K562 (cell line): ENCODE measurements around the gene RUNX1. TPM values are rescaled to one million over a fixed set of nuclear protein-coding genes. Genes with fewer than 3 reads are reported as not detected.

Source experiments
- ATAC-seq: fragments of 200-7000 bp; cut with Tn5 transposase; 3 replicates; pipeline ENCODE4 v1.9.1; 2020; ENCODE audit warnings: moderate library complexity
- BruUV-seq: library from RNA; stranded (reverse); fragments of 400-500 nt; replicated peaks from 2 replicates; lab custom pipeline; 2021; lab: Mats Ljungman, UMichigan
- CTCF ChIA-PET: fragments of 300-600 bp; formaldehyde crosslinking; extraction: SDS; loops from one replicate; lab custom pipeline; 2021; ENCODE audit warnings: low intra/inter-chr PET ratio; lab: Yijun Ruan, JAX
- POLR2A ChIA-PET: fragments of 300-600, 350-650 bp; sonication (Branson Sonifier 250); formaldehyde crosslinking; extraction: SDS; loops from one replicate; lab custom pipeline; 2021; ENCODE audit warnings: antibody characterized with exemption, inconsistent platforms; lab: Yijun Ruan, JAX
- DNase-seq, 4 experiments: peaks; one replicate each; pipeline versions ENCODE4 v3.0.0 to v3.0.0-alpha.2; 2011 to 2018; ENCODE audit warnings: low spot score in 3 of 4, mixed read lengths in 3 of 4; ENCODE audit errors: extremely low read depth in 1 of 4
- FAIRE-seq: peaks from 2 replicates; lab custom pipeline; 2011; peaks lifted over from hg19 to GRCh38; lab: Jason Lieb, UNC
- H2AFZ ChIP-seq: 2 replicates; pipeline ENCODE4 v1.6.0; 2011; ENCODE audit warnings: low read depth, low read length, control low read depth, inconsistent platforms
- H3K27ac ChIP-seq: fragments of 200-600 bp; 3 replicates; pipeline ENCODE4 v1.8.0; 2011; ENCODE audit warnings: low read depth, mild to moderate bottlenecking, control low read depth, inconsistent platforms, low read length, moderate library complexity, mixed read lengths; ENCODE audit errors: extremely low read depth
- H3K27me3 ChIP-seq, 2 experiments: fragments of 300-600 bp in 1 of 2; 2 replicates in 1 of 2; 3 replicates in 1 of 2; pipeline versions ENCODE4 v1.6.0 to v1.8.0; 2011; ENCODE audit warnings: inconsistent platforms in 2 of 2, low read length in 2 of 2, mild to moderate bottlenecking in 1 of 2, mixed read lengths in 1 of 2, moderate library complexity in 1 of 2; ENCODE audit not compliant: control insufficient read depth in 2 of 2, insufficient read depth in 2 of 2
- H3K36me3 ChIP-seq: fragments of 300-600 bp; 3 replicates; pipeline ENCODE4 v1.8.0; 2011; ENCODE audit warnings: mild to moderate bottlenecking, low read length, inconsistent platforms; ENCODE audit not compliant: control insufficient read depth, insufficient read depth
- H3K4me1 ChIP-seq, 2 experiments: fragments of 200-600 bp in 1 of 2; replicated peaks in 1 of 2; 2 replicates in 1 of 2; 3 replicates in 1 of 2; pipeline versions ENCODE4 v1.5.1 to v1.8.0; 2011; ENCODE audit warnings: inconsistent platforms in 2 of 2, low read length in 2 of 2, mild to moderate bottlenecking in 1 of 2, mixed read lengths in 1 of 2, moderate library complexity in 1 of 2; ENCODE audit not compliant: control insufficient read depth in 2 of 2, insufficient read depth in 2 of 2
- H3K4me2 ChIP-seq: 2 replicates; pipeline ENCODE4 v1.6.1; 2011; ENCODE audit warnings: low read length, control low read depth, inconsistent platforms, mixed read lengths; ENCODE audit not compliant: insufficient read depth
- H3K4me3 ChIP-seq: fragments of 200-600 bp; sonication (generic), shearing (Covaris generic); 2 replicates; pipeline ENCODE4 v1.5.1; 2016; ENCODE audit warnings: control low read depth, inconsistent platforms
- H3K79me2 ChIP-seq: fragments of 200-600 bp; 3 replicates; pipeline ENCODE4 v1.8.0; 2011; ENCODE audit warnings: low read length, inconsistent platforms; ENCODE audit not compliant: control insufficient read depth, insufficient read depth
- H3K9ac ChIP-seq, 2 experiments: 2 replicates each; pipeline versions ENCODE4 v1.6.0 to v1.6.1; 2011; ENCODE audit warnings: low read depth in 2 of 2, low read length in 2 of 2, control low read depth in 1 of 2, inconsistent platforms in 1 of 2, mild to moderate bottlenecking in 1 of 2, mixed read lengths in 1 of 2; ENCODE audit not compliant: insufficient read depth in 1 of 2
- H3K9me1 ChIP-seq: one replicate; pipeline ENCODE4 v1.6.0; 2011; ENCODE audit warnings: inconsistent platforms, mild to moderate bottlenecking, low read length, moderate library complexity; ENCODE audit not compliant: control insufficient read depth, insufficient read depth
- H3K9me3 ChIP-seq: replicated peaks from 2 replicates; pipeline ENCODE4 v1.5.1; 2011; ENCODE audit warnings: low read depth, low read length, inconsistent platforms; ENCODE audit not compliant: control insufficient read depth, insufficient read depth
- H4K20me1 ChIP-seq: replicated peaks from 2 replicates; pipeline ENCODE4 v1.6.1; 2011; ENCODE audit warnings: low read length, inconsistent platforms, mixed read lengths; ENCODE audit not compliant: control insufficient read depth, insufficient read depth
- ATF3 ChIP-seq, 2 experiments: fragments of 450-650 bp in 1 of 2; sonication (generic) in 1 of 2; formaldehyde crosslinking in 1 of 2; IDR thresholded peaks in 1 of 2; conservative IDR thresholded peaks in 1 of 2; 2 replicates each; pipeline versions ENCODE4 v1.6.1 to v1.8.1; 2016 to 2023; ENCODE audit warnings: mild to moderate bottlenecking in 2 of 2, moderate library complexity in 2 of 2, inconsistent platforms in 1 of 2, missing genetic modification reagents in 1 of 2
- CAMTA2 ChIP-seq: fragments of 250-450 bp; sonication (Bioruptor Pico); conservative IDR thresholded peaks from 2 replicates; pipeline ENCODE4 v1.5.1; 2022
- EP400 ChIP-seq: fragments of 450-650 bp; IDR thresholded peaks from 2 replicates; pipeline ENCODE4 v1.6.1; 2017; ENCODE audit warnings: antibody characterized with exemption, mild to moderate bottlenecking, moderate library complexity
- HDAC1 ChIP-seq, 2 experiments: fragments of 450-650 bp; IDR thresholded peaks; 2 replicates each; pipeline ENCODE4 v1.6.1; 2016 to 2017; ENCODE audit warnings: inconsistent platforms in 1 of 2, mild to moderate bottlenecking in 1 of 2, moderate library complexity in 1 of 2
- KAT7 ChIP-seq: sonication (generic); formaldehyde crosslinking; IDR thresholded peaks from 2 replicates; pipeline ENCODE4 v1.8.0; 2022; ENCODE audit warnings: missing genetic modification reagents, mild to moderate bottlenecking, borderline replicate concordance
- L3MBTL2 ChIP-seq: fragments of 450-650 bp; IDR thresholded peaks from 2 replicates; pipeline ENCODE4 v1.6.1; 2016; ENCODE audit warnings: mild to moderate bottlenecking, moderate library complexity
- MYBL2 ChIP-seq, 2 experiments: fragments of 450-650 bp in 1 of 2; sonication (generic) in 1 of 2; formaldehyde crosslinking in 1 of 2; IDR thresholded peaks; 2 replicates each; pipeline versions ENCODE4 v1.6.1 to v1.8.1; 2017 to 2022; ENCODE audit warnings: borderline replicate concordance in 1 of 2, inconsistent platforms in 1 of 2, low read depth in 1 of 2, mild to moderate bottlenecking in 1 of 2, missing genetic modification reagents in 1 of 2, moderate library complexity in 1 of 2
- MYNN ChIP-seq, 2 experiments: sonication (generic); formaldehyde crosslinking in 1 of 2; IDR thresholded peaks; 2 replicates each; pipeline versions ENCODE4 v1.5.0 to v1.6.1; 2016 to 2020; ENCODE audit warnings: antibody characterized with exemption in 1 of 2, missing genetic modification reagents in 1 of 2
- NCOA6 ChIP-seq: fragments of 450-650 bp; IDR thresholded peaks from 2 replicates; pipeline ENCODE4 v1.6.1; 2017; ENCODE audit warnings: mild to moderate bottlenecking
- POLR2AphosphoS5 ChIP-seq: IDR thresholded peaks from 2 replicates; pipeline ENCODE4 v1.6.1; 2011; ENCODE audit warnings: mild to moderate bottlenecking, low read depth, low read length, moderate library complexity; ENCODE audit not compliant: control insufficient read depth, insufficient read depth
- RBFOX2 ChIP-seq: fragments of 200-400 bp; formaldehyde crosslinking; IDR thresholded peaks from 2 replicates; pipeline ENCODE4 v1.6.1; 2017; ENCODE audit warnings: low read depth, mild to moderate bottlenecking, low read length, moderate library complexity
- RBM25 ChIP-seq: fragments of 200-400 bp; formaldehyde crosslinking; IDR thresholded peaks from 2 replicates; pipeline ENCODE4 v1.6.1; 2018; ENCODE audit warnings: low read length, low read depth, moderate library complexity; ENCODE audit not compliant: severe bottlenecking
- SREBF1 ChIP-seq: fragments of 150-350 bp; IDR thresholded peaks from 2 replicates; pipeline ENCODE4 v1.6.1; 2014; ENCODE audit warnings: antibody characterized with exemption, low read depth, low read length, borderline replicate concordance
- THRB ChIP-seq: fragments of 450-650 bp; formaldehyde crosslinking; conservative IDR thresholded peaks from 2 replicates; pipeline ENCODE4 v1.4.0; 2022; ENCODE audit warnings: mild to moderate bottlenecking, missing genetic modification characterization
- USF2 ChIP-seq: sonication (generic); formaldehyde crosslinking; IDR thresholded peaks from 2 replicates; pipeline ENCODE4 v1.5.0; 2020; ENCODE audit warnings: missing genetic modification reagents
- ZBTB12 ChIP-seq: fragments of 250-450 bp; sonication (Bioruptor Pico); IDR thresholded peaks from 2 replicates; pipeline ENCODE4 v1.4.0; 2020
- ZNF561 ChIP-seq: fragments of 450-650 bp; formaldehyde crosslinking; conservative IDR thresholded peaks from 2 replicates; pipeline ENCODE4 v1.4.0; 2020; ENCODE audit warnings: mild to moderate bottlenecking, moderate library complexity
- ZNF57 ChIP-seq: fragments of 450-650 bp; formaldehyde crosslinking; IDR thresholded peaks from 2 replicates; pipeline ENCODE4 v1.4.0; 2020; ENCODE audit warnings: mild to moderate bottlenecking, moderate library complexity
- WGBS: fragments of 100-300 bp; shearing (Covaris generic); methylation state at CpG from one replicate; pipeline ENCODE4 v1.1.6; 2016; ENCODE audit warnings: low coverage, mixed read lengths; ENCODE audit not compliant: insufficient coverage; ENCODE audit errors: missing lambda C conversion rate; 5-methylcytosine and 5-hydroxymethylcytosine counted together
- in situ Hi-C: fragments of 300-500 bp; cut with MboI; formaldehyde crosslinking; loops from 4 replicates; pipeline ENCODE4 v1.15.0; 2018; ENCODE audit warnings: inconsistent platforms, mixed read lengths
- intact Hi-C: fragments of 100-400 bp; cut with micrococcal nuclease; formaldehyde crosslinking; loops from 2 replicates; pipeline ENCODE4 v1.14.2; 2022
- polyA plus RNA-seq, 8 experiments: library from polyadenylated mRNA; depleted of rRNA in 4 of 8; stranded (reverse) in 5 of 8; unstranded in 3 of 8; fragments of >200 nt; fragmentation: Nextera tagmentation in 2 of 8; fragmentation: Illumina TruSeq in 1 of 8; extraction: Ambion mirVana in 2 of 8; extraction: Trizol in 1 of 8; gene quantifications; 2 replicates each; pipeline versions ENCODE4 v1.2.1 to v1.2.3, GENCODE V29; 2011 to 2014; ENCODE audit warnings: inconsistent platforms in 1 of 8, missing spikeins in 1 of 8
- total RNA-seq, 7 experiments: library from RNA; depleted of rRNA in 6 of 7; stranded (reverse); fragments of >200 nt in 6 of 7; fragmentation: Illumina TruSeq in 2 of 7; extraction: Trizol in 2 of 7; gene quantifications; 2 replicates each; pipeline versions ENCODE4 v1.2.1 to v1.2.3, GENCODE V29; 2011 to 2021; ENCODE audit warnings: low replicate concordance in 1 of 7

Gene RUNX1
- total and polyA plus RNA-seq, 9 of the 15 experiments (the other 6 are each of a cell fraction or from before 2014, with no cell fraction given), result 2.2 to 68.6 (median 17.8) TPM

- no peaks in the 10 kb centered on the region for H3K36me3 ChIP-seq
- no peaks in the 10 kb centered on the region for H3K9me3 ChIP-seq
- H3K4me3 ChIP-seq, result no peak overlapping the region
- DNase-seq, result no peak
- 88% methylated on average over 2 of the region's 2 CpGs for WGBS
- no peaks in the 10 kb centered on the region for H3K27me3 ChIP-seq
- no TSS peak for BruUV-seq
- CTCF ChIA-PET, result no interaction called here
- FAIRE-seq, result no peak
- POLR2A ChIA-PET, result interaction anchor here (0.6 to 7.0 kb wide), 4 partner anchors 12 to 493 kb away, joined by 3 to 54 read pairs (median 4); no protein-coding TSS in a partner anchor
- no peaks in the 10 kb centered on the region for H3K79me2 ChIP-seq
- no peak for ATAC-seq
- no peak overlapping the region for H2AFZ ChIP-seq
- no peak for TF ChIP-seq ATF3 (IDR thresholded peaks at IDR 0.05)
- no peak for TF ChIP-seq ATF3 (CRISPR knock-in tag; conservative IDR thresholded peaks at IDR 0.05)
- TF ChIP-seq CAMTA2 (CRISPR knock-in tag), result no peak
- TF ChIP-seq THRB (CRISPR knock-in tag), result no peak
- no peak for TF ChIP-seq RBM25
- TF ChIP-seq HDAC1 (IDR thresholded peaks at IDR 0.05), result no peak
- no peak for TF ChIP-seq MYBL2 (IDR thresholded peaks at IDR 0.05; ENCODE audit: low read depth)
- TF ChIP-seq MYBL2 (CRISPR knock-in tag; IDR thresholded peaks at IDR 0.05; ENCODE audit: borderline replicate concordance), result no peak
- TF ChIP-seq RBFOX2, result no peak
- no peak for TF ChIP-seq ZNF561
- no peak for TF ChIP-seq L3MBTL2
- no peak for TF ChIP-seq POLR2AphosphoS5
- no peak for TF ChIP-seq EP400
- no peak for TF ChIP-seq SREBF1
- no peak for TF ChIP-seq USF2
- TF ChIP-seq MYNN (IDR thresholded peaks at IDR 0.05), result no peak
- TF ChIP-seq MYNN (CRISPR knock-in tag; IDR thresholded peaks at IDR 0.05), result no peak
- TF ChIP-seq NCOA6, result no peak
- TF ChIP-seq KAT7 (CRISPR knock-in tag), result no peak
- TF ChIP-seq ZNF57, result no peak
- no peak for TF ChIP-seq ZBTB12 (CRISPR knock-in tag)
- peaks cover 6 to 23% of the 10 kb centered on the region in 2 experiments; a peak in 4 of 5 replicates for H3K4me1 ChIP-seq
- H3K9ac ChIP-seq, result no peak overlapping the region
- intact Hi-C loops (no loop called here), in situ Hi-C loops (no loop called here)
- H4K20me1 ChIP-seq, result no peaks in the 10 kb centered on the region
- H3K27ac ChIP-seq, result no peak overlapping the region
- H3K9me1 ChIP-seq, result no peaks in the 10 kb centered on the region
- no peak overlapping the region for H3K4me2 ChIP-seq
Observed at GRCh38 chr21:34900376-34900775, 148.7 kb downstream of the RUNX1 start.
